A549 (cell line): ENCODE results near the gene KRT72.

ENCODE experiments used
- CTCF ChIP-seq: fragments of >200 bp; sonication (Bioruptor Twin); formaldehyde crosslinking; IDR thresholded peaks from 3 replicates; pipeline ENCODE4 v1.5.1; 2016
- POLR2A ChIP-seq: IDR thresholded peaks from 2 replicates; pipeline ENCODE4 v1.6.1; 2012; ENCODE audit warnings: mild to moderate bottlenecking, low read length
- TF ChIP-seq, protein P1 (sequence below): fragments of 200-600 bp; sonication (generic); IDR thresholded peaks from 2 replicates; pipeline ENCODE4 v1.6.1; 2016; ENCODE audit warnings: antibody characterized with exemption, mild to moderate bottlenecking, moderate library complexity

DNA sequence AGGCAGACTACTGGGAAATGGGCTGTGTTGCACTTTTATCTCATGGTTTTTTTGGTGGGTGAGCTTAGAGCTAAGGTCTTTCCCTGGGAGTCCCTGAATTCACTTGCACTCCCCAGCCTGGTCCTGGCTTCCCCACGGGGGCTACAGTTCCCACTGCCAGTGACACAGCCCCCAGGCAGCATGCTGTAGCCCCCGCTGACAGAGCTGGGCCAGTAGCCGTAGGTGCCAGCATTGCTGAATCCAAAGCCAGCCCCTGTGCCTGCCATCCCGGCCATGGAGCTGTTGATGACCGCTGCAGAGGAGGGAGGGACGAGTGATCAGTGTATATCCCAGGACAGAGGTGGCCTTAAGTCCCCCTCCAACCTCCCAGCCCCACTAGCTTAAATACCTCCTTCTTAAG lies 6.9 kb upstream of the KRT72 start:
- TF ChIP-seq, protein P1, sequence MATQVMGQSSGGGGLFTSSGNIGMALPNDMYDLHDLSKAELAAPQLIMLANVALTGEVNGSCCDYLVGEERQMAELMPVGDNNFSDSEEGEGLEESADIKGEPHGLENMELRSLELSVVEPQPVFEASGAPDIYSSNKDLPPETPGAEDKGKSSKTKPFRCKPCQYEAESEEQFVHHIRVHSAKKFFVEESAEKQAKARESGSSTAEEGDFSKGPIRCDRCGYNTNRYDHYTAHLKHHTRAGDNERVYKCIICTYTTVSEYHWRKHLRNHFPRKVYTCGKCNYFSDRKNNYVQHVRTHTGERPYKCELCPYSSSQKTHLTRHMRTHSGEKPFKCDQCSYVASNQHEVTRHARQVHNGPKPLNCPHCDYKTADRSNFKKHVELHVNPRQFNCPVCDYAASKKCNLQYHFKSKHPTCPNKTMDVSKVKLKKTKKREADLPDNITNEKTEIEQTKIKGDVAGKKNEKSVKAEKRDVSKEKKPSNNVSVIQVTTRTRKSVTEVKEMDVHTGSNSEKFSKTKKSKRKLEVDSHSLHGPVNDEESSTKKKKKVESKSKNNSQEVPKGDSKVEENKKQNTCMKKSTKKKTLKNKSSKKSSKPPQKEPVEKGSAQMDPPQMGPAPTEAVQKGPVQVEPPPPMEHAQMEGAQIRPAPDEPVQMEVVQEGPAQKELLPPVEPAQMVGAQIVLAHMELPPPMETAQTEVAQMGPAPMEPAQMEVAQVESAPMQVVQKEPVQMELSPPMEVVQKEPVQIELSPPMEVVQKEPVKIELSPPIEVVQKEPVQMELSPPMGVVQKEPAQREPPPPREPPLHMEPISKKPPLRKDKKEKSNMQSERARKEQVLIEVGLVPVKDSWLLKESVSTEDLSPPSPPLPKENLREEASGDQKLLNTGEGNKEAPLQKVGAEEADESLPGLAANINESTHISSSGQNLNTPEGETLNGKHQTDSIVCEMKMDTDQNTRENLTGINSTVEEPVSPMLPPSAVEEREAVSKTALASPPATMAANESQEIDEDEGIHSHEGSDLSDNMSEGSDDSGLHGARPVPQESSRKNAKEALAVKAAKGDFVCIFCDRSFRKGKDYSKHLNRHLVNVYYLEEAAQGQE = no peak
- TF ChIP-seq CTCF (no peak), POLR2A (no peak)
